Activated naive CD4-positive, alpha-beta T cell treated with anti-CD3 and anti-CD28 coated beads for 36 hours (primary cell): ENCODE measurements around the gene BAG5. TPM values are rescaled to one million over a fixed set of nuclear protein-coding genes. Genes with fewer than 3 reads are reported as not detected.
A peak's percentile ranks its signal among the peaks of the same experiment; 100 is the strongest.

Experiments
- CTCF ChIA-PET: fragments of 350-600 bp; sonication (Branson Sonifier 250); formaldehyde crosslinking; loops from one replicate; lab custom pipeline; 2021; ENCODE audit warnings: antibody characterized with exemption; lab: Charles Lee
- DNase-seq: peaks from one replicate; pipeline ENCODE4 v3.0.0-alpha.2; 2020
- H3K27ac Mint-ChIP-seq: one replicate; pipeline ENCODE4 v1.8.0; 2021; ENCODE audit warnings: mild to moderate bottlenecking, mixed read lengths
- H3K27me3 Mint-ChIP-seq: one replicate; pipeline ENCODE4 v1.8.0; 2021; ENCODE audit warnings: low read depth, mixed read lengths
- H3K36me3 Mint-ChIP-seq: one replicate; pipeline ENCODE4 v1.8.0; 2021; ENCODE audit warnings: low read depth, mixed read lengths
- H3K4me1 Mint-ChIP-seq: one replicate; pipeline ENCODE4 v1.8.0; 2021; ENCODE audit warnings: low read depth, mixed read lengths
- H3K4me3 Mint-ChIP-seq: one replicate; pipeline ENCODE4 v1.8.0; 2021; ENCODE audit warnings: mild to moderate bottlenecking, moderate library complexity, mixed read lengths
- H3K9me3 Mint-ChIP-seq: one replicate; pipeline ENCODE4 v1.8.0; 2021; ENCODE audit warnings: mixed read lengths
- intact Hi-C: fragments of 100-400 bp; cut with micrococcal nuclease; formaldehyde crosslinking; loops from one replicate; pipeline ENCODE4 v1.15.1; 2023
- total RNA-seq, 2 experiments: library from RNA; stranded (reverse); gene quantifications; one replicate each; pipeline ENCODE4 v1.2.3, GENCODE V29; 2021

BAG5 gene
- total RNA-seq, 2 experiments from 2014 or later, result 15.5 to 16.6 TPM

DNA sequence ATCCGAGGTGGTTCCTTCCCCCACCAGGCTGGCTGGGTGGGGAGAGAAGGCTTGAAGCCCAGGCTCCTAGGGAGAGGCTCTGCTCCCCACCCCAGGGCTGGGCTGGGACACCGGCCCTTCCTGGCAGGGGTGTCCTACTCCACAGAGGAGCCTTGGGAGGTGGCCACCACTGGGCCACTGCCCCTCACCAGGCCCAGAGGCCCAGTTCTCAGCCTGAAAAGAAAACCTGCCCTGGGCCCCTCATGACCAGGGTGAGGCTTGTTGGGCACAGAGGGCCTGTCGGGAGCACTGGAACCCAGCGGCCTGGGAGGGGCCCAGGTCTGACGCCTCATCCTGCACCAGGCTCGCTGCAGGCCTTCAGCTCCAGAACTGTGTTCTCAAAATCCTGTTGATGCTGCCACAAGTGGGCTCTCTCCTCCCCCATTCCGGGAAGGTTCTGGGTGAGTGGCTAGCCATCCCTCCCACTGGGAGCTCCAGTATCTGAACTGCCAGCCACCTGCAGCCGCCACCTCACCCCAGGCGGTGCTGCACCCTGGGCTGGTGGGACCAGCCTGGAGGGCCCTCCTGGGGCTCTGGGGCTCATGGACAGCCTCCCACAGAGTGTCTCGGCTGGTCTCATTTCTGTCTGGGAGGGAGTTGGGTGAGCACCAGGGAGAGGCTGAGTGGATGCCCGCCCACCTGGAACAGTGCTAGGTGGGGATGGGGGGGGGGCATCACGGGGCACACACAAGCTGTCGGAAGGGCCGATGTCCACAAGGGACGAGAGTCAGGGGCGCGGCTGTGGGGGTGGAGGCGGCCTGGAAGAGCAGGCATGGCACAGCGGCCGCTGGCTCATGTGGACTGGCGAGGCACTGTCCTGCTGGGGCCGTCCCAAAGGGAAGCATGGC, 11.8 kb downstream of the BAG5 start:
- Mint-ChIP-seq H3K27ac (no peak overlapping the region), H3K4me1 (peaks cover 3% of the 10 kb centered on the region), H3K36me3 (peaks cover 4% of the 10 kb centered on the region), H3K4me3 (no peak overlapping the region), H3K27me3 (no peaks in the 10 kb centered on the region), H3K9me3 (no peaks in the 10 kb centered on the region)
- CTCF ChIA-PET, result interaction anchor here (1.1 kb wide), 1 partner anchor 32 kb away, joined by 3 read pairs; no protein-coding TSS in a partner anchor
- intact Hi-C loops, result no loop called here
- DNase-seq, result no peak

- H3K4me1 Mint-ChIP-seq, result no peaks in the 10 kb centered on the region
- no peak overlapping the region for H3K27ac Mint-ChIP-seq
- no peaks in the 10 kb centered on the region for H3K27me3 Mint-ChIP-seq
- intact Hi-C loops, result loop anchor here (5.0 kb wide), 2 partner anchors 47 to 472 kb away; no protein-coding TSS in a partner anchor
- H3K9me3 Mint-ChIP-seq, result no peaks in the 10 kb centered on the region
- CTCF ChIA-PET, result interaction anchor here (0.5 to 1.7 kb wide), 2 partner anchors 31 to 165 kb away, joined by 3 to 7 read pairs; no protein-coding TSS in a partner anchor
- no peak overlapping the region for H3K4me3 Mint-ChIP-seq
- no peak for DNase-seq
- H3K36me3 Mint-ChIP-seq, result no peaks in the 10 kb centered on the region
Observed at GRCh38 chr14:103549361-103550311, 12.8 kb downstream of the BAG5 start.

- intact Hi-C loops, result loop anchor here (5.0 kb wide), 2 partner anchors 46 to 471 kb away; no protein-coding TSS in a partner anchor
- Mint-ChIP-seq H3K4me3 (no peak overlapping the region), H3K36me3 (no peaks in the 10 kb centered on the region), H3K27me3 (no peaks in the 10 kb centered on the region), H3K27ac (no peak overlapping the region), H3K4me1 (no peaks in the 10 kb centered on the region), H3K9me3 (no peaks in the 10 kb centered on the region)
- CTCF ChIA-PET, result interaction anchor here (1.7 kb wide), 1 partner anchor 30 kb away, joined by 7 read pairs; no protein-coding TSS in a partner anchor
- DNase-seq, result no peak
Observed at GRCh38 chr14:103548463-103549351, 13.8 kb downstream of the BAG5 start.

GRCh38 chr14:103547941-103548462, 14.5 kb downstream of the BAG5 start:
- Mint-ChIP-seq H3K36me3 (no peaks in the 10 kb centered on the region), H3K9me3 (no peaks in the 10 kb centered on the region), H3K4me1 (no peaks in the 10 kb centered on the region), H3K4me3 (no peak overlapping the region), H3K27ac (no peak overlapping the region), H3K27me3 (no peaks in the 10 kb centered on the region)
- intact Hi-C loops, result loop anchor here (1.0 to 5.0 kb wide), 3 partner anchors 30 to 471 kb away; no protein-coding TSS in a partner anchor
- DNase-seq, result no peak
- CTCF ChIA-PET, result interaction anchor here (1.0 to 1.7 kb wide), 3 partner anchors 27 to 42 kb away, joined by 3 to 14 read pairs (median 8); no protein-coding TSS in a partner anchor

DNA sequence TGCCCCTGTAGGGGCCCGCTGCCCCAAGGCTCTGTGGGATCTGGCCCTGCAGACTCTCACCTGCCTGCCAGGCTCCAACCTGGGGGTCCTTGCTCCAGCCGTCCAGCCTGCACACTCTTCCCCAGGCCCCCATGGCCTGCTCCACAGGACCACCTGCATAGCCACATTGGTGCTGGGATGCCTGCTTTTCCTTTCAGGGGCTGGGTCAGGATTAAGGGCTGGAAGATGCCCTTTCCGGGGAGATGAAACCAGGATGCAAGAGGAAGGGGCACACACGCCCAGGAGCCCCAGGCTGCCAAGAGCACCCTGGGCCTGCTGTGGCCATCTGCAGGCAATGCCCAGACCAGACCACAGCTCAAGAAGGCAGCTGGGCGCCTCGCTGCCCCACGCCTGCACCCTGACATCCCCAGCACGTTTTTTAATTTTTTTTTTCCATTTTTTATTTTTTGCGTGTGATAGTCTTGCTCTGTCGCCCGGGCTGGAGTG, 15.0 kb downstream of the BAG5 start:
- DNase-seq, result no peak
- Mint-ChIP-seq H3K4me3 (no peak overlapping the region), H3K27ac (no peak overlapping the region), H3K27me3 (no peaks in the 10 kb centered on the region), H3K36me3 (no peaks in the 10 kb centered on the region), H3K9me3 (no peaks in the 10 kb centered on the region), H3K4me1 (no peaks in the 10 kb centered on the region)
- CTCF ChIA-PET, result interaction anchor here (0.6 to 1.6 kb wide), 7 partner anchors 11 to 41 kb away, joined by 3 to 14 read pairs (median 3); no protein-coding TSS in a partner anchor
- intact Hi-C loops, result loop anchor here (1.0 to 5.0 kb wide), 3 partner anchors 29 to 470 kb away; no protein-coding TSS in a partner anchor

GRCh38 chr14:103546652-103547454, 15.6 kb downstream of the BAG5 start:
- Mint-ChIP-seq H3K36me3 (no peaks in the 10 kb centered on the region), H3K4me3 (no peak overlapping the region), H3K27me3 (no peaks in the 10 kb centered on the region), H3K4me1 (no peaks in the 10 kb centered on the region), H3K27ac (no peak overlapping the region), H3K9me3 (no peaks in the 10 kb centered on the region)
- CTCF ChIA-PET, result interaction anchor here (0.6 to 1.6 kb wide), 7 partner anchors 12 to 41 kb away, joined by 3 to 14 read pairs (median 3); no protein-coding TSS in a partner anchor
- intact Hi-C loops, result loop anchor here (1.0 to 5.0 kb wide), 3 partner anchors 29 to 470 kb away; no protein-coding TSS in a partner anchor
- peak; percentile 72 for DNase-seq

- intact Hi-C loops, result loop anchor here (5.0 kb wide), 2 partner anchors 44 to 469 kb away; no protein-coding TSS in a partner anchor
- Mint-ChIP-seq H3K36me3 (no peaks in the 10 kb centered on the region), H3K4me3 (no peak overlapping the region), H3K4me1 (no peaks in the 10 kb centered on the region), H3K27me3 (no peaks in the 10 kb centered on the region), H3K9me3 (no peaks in the 10 kb centered on the region), H3K27ac (no peak overlapping the region)
- DNase-seq, result no peak
- CTCF ChIA-PET, result interaction anchor here (1.1 kb wide), 1 partner anchor 27 kb away, joined by 7 read pairs; no protein-coding TSS in a partner anchor
Observed at GRCh38 chr14:103545915-103546651, 16.4 kb downstream of the BAG5 start.

- Mint-ChIP-seq H3K4me1 (no peaks in the 10 kb centered on the region), H3K36me3 (no peaks in the 10 kb centered on the region), H3K27me3 (peaks cover 1% of the 10 kb centered on the region), H3K27ac (no peak overlapping the region), H3K9me3 (no peaks in the 10 kb centered on the region), H3K4me3 (no peak overlapping the region)
- intact Hi-C loops, result loop anchor here (5.0 kb wide), 2 partner anchors 43 to 468 kb away; no protein-coding TSS in a partner anchor
- DNase-seq, result no peak
- CTCF ChIA-PET, result interaction anchor here (0.8 to 1.1 kb wide), 2 partner anchors 13 to 26 kb away, joined by 3 to 7 read pairs; no protein-coding TSS in a partner anchor
Observed at GRCh38 chr14:103545219-103545914, 17.1 kb downstream of the BAG5 start.
